GM21825 (cell line): Measurements from ENCODE around the gene PGBD5.

Experiments used
- ATAC-seq: cut with Tn5 transposase; IDR thresholded peaks from one replicate; pipeline ENCODE4 v1.9.1; 2021; ENCODE audit warnings: mild to moderate bottlenecking, moderate library complexity; ENCODE audit not compliant: unreplicated experiment

The PGBD5 gene

DNA sequence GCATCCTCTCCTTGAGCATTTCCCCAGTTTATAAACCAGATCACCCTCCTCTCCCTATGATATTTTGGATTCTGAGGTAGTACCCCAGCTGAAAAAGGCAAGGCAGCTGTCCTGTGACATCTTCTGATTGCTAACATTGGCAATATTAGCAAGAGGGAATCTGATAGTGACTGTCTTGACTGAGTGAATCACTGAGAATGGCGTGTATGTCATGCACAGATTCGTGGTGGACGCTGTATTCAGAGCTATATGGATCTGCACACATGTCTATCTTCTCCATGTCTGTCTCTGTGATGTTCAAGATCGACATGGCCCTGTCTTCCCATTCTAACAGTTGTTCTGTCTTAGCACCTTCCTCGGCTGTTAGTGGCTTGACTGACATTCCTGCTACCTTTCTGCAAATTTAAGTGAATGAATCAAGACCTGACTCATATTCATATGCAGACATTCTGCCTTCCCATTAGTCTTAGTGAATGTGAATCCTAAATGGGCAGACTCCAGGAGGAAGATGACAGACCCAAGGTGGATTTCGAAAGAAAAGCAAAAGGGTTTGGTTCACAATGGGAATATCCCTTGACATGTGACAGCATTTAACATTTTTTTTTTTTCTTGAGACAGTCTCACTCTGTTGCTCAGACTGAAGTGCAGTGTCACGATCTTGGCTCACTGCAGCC lies 97.7 kb downstream of the PGBD5 start:
- ATAC-seq = no peak

DNA sequence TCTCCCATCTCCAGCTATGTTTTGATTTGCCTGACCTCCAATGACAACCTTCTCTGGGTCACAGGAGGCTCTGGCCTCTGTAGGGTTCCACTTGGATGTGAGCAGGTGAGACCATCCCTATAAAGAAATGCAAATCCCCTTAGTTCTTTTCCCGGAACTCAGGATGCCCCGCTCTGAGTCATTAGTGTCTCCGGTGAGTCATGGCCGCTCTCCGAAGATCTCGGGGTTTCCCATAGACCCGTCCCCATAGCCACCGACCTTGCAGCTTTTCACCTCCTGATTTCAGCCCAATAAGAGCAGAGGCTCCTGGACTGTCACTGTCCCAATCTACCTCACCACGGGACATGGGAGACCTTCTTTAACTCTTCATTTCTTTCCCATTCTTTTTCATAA lies 98.2 kb downstream of the PGBD5 start:
- ATAC-seq = no peak

DNA sequence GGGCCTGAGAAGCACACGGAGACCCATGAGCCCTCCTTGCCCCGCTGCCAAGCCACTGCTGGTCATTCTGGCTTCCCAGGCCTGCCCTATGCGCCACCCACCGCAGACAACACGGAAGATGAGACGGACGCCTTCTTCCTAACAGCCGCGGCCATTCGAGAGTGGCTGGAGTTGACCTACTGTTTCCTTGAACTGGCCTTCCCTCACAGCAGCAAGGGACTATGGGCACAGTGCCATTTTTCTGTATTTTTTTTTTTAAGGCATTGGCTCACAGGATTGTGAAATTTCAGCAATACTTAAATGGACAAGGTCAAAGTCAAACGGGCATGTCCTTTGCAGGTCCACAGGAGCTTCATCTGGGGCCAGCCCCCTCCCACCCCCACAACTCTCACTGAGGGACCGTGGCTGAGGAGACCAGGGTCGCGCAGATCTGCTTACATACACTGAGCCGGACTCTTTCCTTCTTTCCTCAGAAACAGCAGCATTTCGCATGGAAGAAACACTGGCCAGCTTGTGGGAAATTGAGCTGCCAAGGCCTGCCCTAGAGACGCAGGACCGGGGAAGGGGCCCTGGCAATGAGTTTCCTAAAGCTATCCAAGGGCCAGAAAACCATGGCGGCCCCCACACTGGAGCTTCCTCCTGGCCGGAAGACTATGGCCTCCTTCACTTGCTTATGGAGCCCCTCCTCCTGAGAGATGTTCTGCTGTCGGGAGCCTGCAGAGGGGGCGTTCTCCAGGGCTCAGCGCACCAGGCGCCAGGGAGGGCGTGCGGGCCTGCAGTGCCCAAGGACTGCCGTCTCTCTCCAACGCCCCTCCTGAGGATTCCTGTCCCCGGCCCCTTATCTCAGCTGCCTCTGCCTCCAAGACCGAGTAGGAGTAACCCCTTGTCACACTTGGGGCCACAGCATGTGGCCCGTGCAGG lies 98.9 kb downstream of the PGBD5 start:
- ATAC-seq = no peak

DNA sequence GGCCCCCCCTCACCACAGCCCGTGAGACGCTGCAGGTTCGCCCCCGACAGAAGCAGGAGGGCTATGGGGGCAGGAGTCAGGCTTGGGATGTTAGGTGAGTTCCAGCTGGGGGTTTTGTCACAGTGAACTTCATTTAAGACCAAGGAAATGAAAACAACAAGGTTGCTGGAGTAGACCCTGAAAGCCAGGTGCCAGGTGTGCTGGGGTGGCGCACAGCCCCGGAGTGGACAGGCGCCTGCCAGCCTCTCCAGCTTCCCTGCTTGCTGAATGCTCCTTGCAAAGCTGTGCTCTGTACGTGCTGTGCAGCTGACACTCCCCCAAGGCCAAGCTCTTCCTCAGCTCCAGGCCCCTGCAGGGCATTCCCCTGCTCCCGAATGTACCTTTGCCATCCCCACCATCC lies 102.4 kb downstream of the PGBD5 start:
- no peak for ATAC-seq

DNA sequence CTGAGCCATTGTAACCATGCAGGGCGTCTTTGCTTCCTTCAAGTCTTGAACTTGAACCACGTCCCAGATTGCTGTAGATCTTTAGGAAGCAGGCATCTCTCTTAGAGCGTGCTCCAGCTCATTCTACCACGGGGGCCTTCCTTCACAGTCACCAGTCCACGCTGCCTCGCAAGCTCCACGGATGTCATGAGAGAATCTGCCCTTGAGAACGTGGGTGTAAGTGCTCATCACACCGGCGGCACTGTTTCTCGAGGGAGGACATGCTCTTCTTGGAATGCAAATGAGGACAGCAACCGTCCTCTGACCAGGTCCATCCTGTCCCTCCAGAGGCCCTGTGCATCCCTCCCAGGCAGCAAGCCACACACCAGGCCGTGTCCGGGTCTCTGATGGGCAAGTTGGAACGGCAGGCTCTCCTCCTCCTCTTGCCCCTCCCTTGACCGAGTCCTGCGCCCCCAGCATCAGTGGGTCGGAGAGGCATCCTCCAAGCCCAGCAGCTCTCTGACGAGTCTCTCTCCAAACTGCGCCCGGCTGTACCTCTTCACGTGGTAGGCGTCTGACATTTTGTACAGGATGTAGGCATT lies 103.1 kb downstream of the PGBD5 start:
- ATAC-seq = no peak

DNA sequence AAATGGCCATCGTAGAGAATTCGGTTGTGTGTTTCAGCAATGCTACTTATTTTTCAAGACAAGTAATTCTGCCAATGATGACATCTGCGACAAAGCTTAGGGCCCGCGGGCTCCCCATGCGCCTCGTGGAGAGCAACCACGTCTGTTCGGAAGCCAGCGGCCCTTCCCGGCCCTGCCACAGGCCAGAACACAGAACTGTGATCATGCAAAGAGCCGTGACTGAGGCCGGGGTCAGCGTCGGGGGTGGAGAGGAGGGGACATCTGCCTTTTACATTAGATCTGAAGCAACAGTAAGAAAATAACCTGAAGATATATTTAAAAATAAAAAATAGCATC lies 103.7 kb downstream of the PGBD5 start:
- no peak for ATAC-seq

DNA sequence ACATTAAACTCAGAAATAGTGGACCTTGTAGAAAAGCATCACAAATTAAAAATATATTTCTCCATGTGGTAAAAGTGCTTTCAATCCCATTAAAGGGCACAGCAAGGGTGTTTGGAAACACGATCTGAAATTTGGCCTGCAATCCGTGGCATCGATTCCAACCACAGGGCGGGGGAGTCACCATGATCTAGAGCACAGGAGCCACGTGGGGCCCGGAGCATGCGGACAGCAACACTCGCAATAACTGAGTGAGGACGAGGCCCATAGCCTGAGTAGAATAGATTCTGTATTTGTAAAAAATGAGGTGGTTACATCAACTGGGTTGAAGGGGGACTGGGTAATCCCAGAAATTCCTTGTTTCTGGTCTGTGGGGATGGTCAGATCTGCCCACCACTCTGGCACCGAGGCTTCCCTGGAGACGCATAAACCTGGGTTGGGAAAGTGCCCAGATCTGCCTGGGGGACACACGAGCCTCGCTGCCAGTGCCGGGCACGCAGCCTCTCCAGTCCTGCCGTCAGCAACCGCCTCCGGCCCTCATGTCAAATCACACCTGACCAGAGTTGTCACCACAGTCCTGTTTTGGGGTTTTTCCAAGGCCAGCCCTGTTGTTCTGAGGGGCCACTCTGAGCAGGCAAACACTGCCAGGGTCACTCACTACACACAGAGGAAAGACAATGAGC lies 104.3 kb downstream of the PGBD5 start:
- no peak for ATAC-seq

DNA sequence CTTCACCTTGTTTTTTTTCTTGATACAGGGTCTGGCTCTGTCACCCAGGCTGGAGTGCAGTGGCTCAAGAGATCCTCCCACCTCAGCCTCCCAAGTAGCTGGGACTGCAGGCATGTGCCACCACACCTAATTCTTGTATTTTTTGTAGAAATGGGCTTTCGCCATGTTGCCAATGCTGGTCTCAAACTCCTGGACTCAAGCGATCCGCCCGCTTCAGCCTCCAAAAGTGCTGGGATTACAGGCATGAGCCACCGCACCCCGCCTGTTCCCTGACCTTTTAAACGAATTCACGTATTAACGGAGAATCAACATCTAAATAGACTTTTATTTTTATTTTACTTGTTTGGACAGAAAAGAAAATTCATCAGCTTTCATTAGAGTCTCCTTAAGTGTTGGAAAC lies 104.8 kb downstream of the PGBD5 start:
- ATAC-seq = no peak

DNA sequence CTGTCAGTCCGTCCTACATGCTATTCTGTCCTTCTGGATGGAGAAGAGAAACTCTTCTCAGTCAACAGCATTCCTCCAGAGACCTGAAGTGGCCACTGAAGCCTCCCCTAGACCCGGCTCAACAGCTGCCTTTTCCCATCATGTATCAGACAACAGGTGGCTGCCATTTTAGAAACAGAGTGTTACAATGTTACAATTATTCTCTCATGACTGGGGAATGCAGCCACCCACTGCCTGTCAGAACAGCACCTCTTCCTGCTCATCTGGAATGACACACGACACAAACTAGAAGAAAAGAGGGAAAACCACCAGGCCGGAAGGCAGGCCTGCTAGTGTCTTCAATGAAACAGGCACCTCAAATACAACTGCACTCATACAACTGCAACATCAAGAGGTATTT lies 105.3 kb downstream of the PGBD5 start:
- no peak for ATAC-seq

DNA sequence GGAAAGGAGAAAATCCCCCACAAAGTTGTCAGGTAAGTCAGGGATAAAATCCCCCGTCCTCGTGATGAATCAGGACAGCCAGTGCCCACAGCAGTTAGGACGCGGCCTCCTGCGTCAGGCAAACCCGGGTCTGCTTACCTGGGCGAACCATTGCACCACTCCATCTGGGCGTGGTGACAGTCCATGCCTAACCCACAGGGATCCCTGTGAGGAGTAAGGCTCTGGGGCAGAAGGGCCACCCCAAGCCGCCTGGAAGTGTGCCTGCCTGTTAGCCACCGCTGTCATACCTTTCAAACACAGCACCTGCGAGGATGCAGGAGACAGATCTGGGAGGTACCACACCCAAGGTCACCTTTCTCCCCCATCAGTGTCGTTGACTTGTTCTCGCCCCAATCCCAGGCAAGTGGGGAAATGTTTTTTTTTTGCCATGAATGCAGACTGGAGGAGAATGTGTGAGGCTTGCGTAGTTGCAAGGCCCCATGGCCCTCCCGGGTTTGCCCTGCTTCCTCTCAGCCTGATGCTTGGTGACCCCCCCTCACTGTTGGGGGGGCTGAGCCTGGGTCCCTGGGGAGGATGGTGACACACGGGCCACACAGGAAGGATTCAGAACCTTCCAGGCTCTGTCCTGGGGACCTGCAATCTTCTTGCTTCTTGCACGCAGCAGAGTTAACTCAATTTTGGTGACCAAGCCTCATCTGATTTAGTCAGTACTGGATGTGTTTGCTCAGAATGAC lies 107.0 kb downstream of the PGBD5 start:
- ATAC-seq = no peak

DNA sequence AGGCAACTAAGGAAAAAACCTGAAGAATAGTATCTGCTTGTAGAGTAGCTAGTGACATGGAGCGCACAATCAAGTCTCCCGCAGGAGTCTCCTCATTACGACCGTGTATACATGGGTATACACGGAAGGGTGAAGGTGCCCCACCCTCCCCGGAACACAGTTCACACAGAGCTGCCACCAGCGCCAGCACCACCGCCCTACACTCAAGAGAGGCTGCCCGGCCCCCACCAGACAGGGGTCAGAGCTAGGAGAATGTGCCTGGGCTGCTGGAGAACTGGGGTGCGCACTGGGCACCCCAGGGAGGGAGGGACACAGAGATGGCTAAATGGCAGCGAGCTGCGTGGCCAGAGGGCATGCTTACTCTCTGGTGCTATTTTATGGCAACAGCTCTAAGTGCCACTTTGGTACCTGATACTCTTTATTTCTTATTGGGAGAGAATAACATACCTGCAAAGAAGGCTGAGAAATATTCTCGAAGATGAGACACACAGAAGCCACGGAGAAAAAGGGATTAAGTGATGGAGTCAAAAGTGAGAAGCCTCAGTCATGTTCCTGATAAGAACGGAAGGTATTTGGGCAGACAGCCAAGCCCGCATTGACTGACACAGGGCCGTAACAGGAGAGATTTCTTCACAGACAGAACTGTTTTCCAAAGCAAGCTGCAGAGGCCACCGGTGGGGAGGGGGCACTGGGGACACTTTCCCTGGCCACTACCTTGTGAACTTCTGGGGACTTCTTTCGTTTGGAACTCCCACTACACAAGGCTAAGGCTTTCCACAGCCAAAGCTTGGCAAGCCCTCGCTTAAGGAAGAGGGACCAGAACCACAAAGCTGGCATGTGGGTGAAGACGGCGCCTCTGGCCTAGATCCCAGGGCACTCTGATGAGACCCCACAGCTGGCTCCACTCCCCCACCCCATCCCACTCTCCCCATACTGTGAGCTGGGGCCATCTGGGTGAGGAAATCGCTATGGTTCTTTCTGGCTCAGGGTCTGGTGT lies 108.0 kb downstream of the PGBD5 start:
- no peak for ATAC-seq

DNA sequence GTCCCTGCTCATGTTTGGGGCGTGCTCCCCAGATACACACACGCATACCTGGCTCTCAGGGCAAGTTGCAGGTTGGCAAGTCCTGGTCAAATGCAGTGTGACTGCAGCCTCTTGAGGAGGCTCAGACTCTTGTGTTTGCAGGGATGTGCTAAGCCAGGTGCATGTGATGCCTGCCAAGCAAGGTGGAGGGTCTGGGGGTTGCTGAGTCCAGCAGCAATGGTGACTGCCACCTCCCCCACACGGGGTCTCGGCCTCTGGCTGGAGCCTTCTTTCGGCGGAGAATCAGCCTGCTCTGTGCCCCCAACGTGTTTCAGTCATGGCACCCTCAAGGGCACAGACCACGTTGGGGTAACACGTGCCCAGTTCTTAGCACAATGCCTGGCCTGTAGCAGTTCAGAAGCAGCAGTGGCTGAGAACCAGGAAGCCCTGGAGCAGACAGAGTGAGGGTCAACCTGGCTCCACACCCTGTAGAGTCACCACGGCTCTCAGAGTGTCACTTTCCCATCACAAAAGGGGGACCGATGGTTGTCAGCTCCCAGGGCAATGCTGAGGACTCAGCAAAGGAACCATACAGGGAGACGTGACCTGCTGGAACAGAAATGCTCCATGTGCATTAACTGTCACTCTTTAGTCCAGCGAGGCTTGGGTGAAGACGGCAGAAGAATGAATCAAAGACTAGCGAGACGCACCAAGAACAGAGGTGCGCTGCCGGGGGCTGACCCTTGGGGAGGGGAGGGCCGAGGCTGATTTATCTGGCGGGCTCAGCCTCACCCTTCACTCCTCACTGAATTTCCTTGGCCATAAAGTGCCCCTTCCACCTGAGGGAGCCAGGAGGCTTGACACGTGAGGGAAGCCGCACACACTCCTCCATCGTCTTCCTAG lies 109.0 kb downstream of the PGBD5 start:
- no peak for ATAC-seq

DNA sequence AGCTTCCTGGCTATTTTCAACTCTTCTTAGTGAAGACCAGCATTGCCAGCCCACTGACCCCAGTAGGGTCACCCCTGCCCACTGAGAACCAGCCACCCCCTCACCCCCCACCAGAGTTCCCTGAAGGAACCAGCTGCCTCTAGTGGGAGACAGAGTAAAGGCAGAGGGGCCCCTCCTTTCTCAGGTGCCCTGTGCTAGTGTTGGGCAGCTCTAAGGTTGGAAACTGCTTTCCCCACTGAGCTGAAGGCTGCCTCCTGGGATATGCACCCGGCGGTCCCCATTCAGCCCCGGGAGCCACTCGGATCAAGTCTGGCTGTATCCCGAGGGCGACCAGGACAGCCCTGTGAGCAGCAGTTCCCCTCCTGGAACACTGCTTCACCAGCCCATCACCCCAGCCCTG lies 111.0 kb downstream of the PGBD5 start:
- ATAC-seq = no peak

DNA sequence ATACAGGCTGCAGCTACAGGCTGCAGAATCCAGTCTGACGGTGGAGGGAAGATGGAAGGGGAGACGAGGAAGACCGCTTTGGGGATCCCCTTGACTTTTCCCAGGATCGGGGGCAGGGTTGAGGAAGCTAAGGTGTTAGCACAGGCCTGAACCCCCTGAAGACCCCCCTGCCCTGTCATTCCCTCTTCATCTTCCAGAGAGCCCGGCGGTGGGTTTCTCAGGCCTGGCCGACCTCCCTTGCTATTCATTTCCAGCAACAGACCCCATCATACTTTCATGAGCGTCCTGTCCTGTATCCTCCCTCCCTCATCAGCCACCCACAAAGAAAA lies 112.0 kb downstream of the PGBD5 start:
- ATAC-seq = no peak

DNA sequence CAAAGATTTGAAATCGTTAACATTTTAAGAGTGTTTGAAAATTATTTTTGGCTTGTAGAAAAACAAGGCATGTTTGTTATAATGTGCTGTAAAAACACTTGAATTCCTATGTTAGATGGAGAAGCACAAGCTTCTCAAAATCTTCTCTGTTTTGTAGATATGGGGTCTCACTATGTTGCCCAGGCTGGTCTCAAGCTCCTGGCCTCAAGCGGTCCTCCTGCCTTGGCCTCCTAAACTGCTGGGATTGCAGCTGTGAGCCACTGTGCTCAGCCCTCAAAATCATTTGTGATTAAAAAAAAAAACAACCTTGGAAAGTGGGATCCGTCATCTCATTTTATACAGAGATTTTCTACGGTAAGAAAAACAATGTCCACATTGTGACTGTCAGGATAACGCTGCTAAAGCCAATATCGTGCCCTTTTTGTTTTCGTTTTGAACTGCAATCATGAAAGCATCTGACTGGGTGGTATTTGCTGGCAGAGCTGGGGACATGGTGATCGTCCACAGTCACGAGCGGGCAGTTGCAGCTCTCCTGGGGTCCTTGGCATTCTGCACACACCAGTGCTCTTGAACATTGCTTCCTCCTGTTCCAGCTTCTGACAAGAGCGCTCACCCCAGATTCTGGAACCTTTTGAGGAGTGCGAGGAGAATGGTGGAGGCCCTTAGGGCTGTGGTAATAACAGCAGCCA lies 112.5 kb downstream of the PGBD5 start:
- no peak for ATAC-seq

DNA sequence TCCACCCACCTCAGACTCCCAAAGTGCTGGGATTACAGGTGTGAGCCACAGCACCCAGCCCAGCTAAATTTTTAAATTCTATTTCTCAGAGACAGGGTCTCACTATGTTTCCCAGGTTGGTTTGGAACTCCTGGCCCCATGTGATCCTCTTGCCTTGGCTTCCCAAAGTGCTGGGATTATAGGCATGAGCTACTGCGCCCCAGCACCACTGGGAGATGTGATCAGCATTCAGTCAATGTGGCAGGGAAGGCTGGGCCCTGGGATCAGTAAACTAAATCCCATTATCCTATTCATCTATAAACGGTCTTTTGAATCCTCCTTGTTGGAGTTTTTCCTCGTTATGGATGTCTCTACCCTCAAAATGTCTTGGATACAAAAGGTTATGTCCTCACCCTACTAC lies 113.5 kb downstream of the PGBD5 start:
- no peak for ATAC-seq

DNA sequence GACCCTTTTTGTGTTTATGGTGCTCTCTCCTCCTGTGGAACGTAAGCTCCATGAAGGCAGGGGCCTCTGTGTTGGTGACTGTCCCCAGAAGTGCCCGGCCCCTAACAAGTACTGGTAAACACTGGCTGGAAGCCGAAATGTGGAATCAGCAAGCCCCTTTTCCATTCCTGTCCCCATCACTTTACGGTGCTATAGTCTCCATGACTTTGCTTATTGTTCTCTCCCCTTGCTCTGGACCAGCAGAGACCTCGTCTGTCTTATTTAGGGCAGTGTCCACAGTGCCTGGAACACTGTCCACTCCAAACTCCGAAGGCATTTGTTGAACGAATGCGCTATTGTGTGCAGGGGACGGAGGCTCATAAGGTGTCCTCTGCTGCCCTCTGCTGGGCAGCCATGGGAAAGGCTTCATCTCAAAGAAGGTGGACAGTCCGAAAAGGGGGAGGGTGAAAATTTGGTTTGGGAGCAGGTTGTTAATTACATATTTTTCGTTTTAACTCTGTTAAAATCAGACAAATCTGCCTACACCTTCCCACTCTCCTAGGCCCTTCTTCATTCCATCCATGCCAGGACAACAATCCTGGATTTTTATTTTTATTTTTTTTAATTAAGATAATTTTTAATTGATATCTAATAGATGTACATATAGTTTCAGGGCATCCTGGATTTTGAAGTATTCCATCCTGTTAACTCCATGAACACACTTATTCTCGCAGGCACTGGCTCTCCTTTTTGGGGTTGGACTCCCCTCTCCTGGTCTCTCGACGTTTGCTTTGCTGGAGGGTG lies 115.6 kb downstream of the PGBD5 start:
- ATAC-seq = no peak
